OCI-LY1 (cell line): ENCODE results near the gene EFCC1.

Experiments
- EZH2 ChIP-seq: fragments of 200-600 bp; sonication (generic), shearing (Covaris generic); IDR thresholded peaks from 2 replicates; pipeline ENCODE4 v1.8.0; 2017; ENCODE audit warnings: borderline replicate concordance, mixed run types, mild to moderate bottlenecking, antibody characterized with exemption, low read length, moderate library complexity, mixed read lengths
- TF ChIP-seq, protein P1 (sequence below): fragments of 200-600 bp; sonication (generic), shearing (Covaris generic); IDR thresholded peaks from 2 replicates; pipeline ENCODE4 v1.5.1; 2017; ENCODE audit warnings: mild to moderate bottlenecking, antibody characterized with exemption, low read length, moderate library complexity, mixed read lengths

DNA sequence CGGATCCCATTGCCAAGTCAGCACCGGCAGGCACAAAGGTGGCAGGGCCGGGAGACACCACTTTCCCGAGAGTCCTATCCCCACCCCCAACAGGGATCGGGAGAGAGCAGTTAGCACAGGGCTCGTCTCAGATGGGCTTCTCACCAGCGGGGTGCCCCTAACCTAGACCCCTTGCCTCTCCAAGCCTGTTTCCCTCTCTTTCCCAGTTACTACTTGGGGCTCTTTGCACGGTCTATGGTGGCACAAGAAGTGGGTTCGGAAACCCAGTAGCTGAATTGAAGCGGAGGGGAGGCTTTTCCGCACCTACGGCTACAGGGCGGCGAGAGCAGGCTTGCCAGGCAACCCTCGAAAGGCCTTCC is 383 bp upstream of the EFCC1 start:
- TF ChIP-seq, protein P1, sequence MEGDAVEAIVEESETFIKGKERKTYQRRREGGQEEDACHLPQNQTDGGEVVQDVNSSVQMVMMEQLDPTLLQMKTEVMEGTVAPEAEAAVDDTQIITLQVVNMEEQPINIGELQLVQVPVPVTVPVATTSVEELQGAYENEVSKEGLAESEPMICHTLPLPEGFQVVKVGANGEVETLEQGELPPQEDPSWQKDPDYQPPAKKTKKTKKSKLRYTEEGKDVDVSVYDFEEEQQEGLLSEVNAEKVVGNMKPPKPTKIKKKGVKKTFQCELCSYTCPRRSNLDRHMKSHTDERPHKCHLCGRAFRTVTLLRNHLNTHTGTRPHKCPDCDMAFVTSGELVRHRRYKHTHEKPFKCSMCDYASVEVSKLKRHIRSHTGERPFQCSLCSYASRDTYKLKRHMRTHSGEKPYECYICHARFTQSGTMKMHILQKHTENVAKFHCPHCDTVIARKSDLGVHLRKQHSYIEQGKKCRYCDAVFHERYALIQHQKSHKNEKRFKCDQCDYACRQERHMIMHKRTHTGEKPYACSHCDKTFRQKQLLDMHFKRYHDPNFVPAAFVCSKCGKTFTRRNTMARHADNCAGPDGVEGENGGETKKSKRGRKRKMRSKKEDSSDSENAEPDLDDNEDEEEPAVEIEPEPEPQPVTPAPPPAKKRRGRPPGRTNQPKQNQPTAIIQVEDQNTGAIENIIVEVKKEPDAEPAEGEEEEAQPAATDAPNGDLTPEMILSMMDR: no peak
- no peak for TF ChIP-seq EZH2
